Loucy (cell line): Measurements from ENCODE around the gene AP1M1.

Experiments
- H2AFZ ChIP-seq: fragments of 200-600 bp; sonication (generic); 2 replicates; pipeline ENCODE4 v1.6.0; 2016; ENCODE audit warnings: antibody characterized with exemption, mild to moderate bottlenecking, low read length, moderate library complexity
- H3F3A ChIP-seq: fragments of 200-600 bp; 2 replicates; pipeline ENCODE4 v1.6.0; 2016; ENCODE audit warnings: antibody characterized with exemption, low read depth, mild to moderate bottlenecking
- H3K27me3 ChIP-seq: fragments of 200-600 bp; sonication (generic); 2 replicates; pipeline ENCODE4 v1.6.1; 2014; ENCODE audit warnings: low read length, mild to moderate bottlenecking; ENCODE audit not compliant: insufficient read depth, poor library complexity, severe bottlenecking
- H3K36me3 ChIP-seq: fragments of 200-600 bp; sonication (generic); 2 replicates; pipeline ENCODE4 v1.6.1; 2016; ENCODE audit warnings: low read length; ENCODE audit not compliant: insufficient read depth
- H3K4me1 ChIP-seq: fragments of 200-600 bp; sonication (generic); 2 replicates; pipeline ENCODE4 v1.5.1; 2014; ENCODE audit warnings: low read length, mild to moderate bottlenecking; ENCODE audit not compliant: insufficient read depth, poor library complexity, severe bottlenecking
- H3K4me2 ChIP-seq: fragments of 200-600 bp; sonication (generic); 2 replicates; pipeline ENCODE4 v1.6.0; 2014; ENCODE audit warnings: antibody characterized with exemption, low read length, low read depth, mild to moderate bottlenecking; ENCODE audit not compliant: poor library complexity, severe bottlenecking
- H3K4me3 ChIP-seq: fragments of 200-600 bp; sonication (generic); 2 replicates; pipeline ENCODE4 v1.5.1; 2014; ENCODE audit warnings: low read length, mild to moderate bottlenecking, mixed read lengths; ENCODE audit not compliant: poor library complexity, severe bottlenecking
- H3K79me2 ChIP-seq: fragments of 200-600 bp; sonication (generic); 2 replicates; pipeline ENCODE4 v1.6.1; 2014; ENCODE audit warnings: low read length; ENCODE audit not compliant: insufficient read depth
- H3K9ac ChIP-seq: fragments of 200-600 bp; sonication (generic); 2 replicates; pipeline ENCODE4 v1.6.0; 2014; ENCODE audit warnings: mild to moderate bottlenecking, low read depth, low read length, moderate library complexity; ENCODE audit not compliant: poor library complexity, severe bottlenecking
- H3K9me2 ChIP-seq: fragments of 200-600 bp; sonication (generic); replicated peaks from 2 replicates; pipeline ENCODE4 v1.6.1; 2016; ENCODE audit warnings: low read depth, low read length, mixed read lengths
- H3K9me3 ChIP-seq: fragments of 200-600 bp; sonication (generic); 2 replicates; pipeline ENCODE4 v1.6.1; 2014; ENCODE audit warnings: mild to moderate bottlenecking, antibody characterized with exemption, low read length, low read depth; ENCODE audit not compliant: insufficient read depth
- H4K20me1 ChIP-seq: fragments of 200-600 bp; sonication (generic); 2 replicates; pipeline ENCODE4 v1.6.0; 2014; ENCODE audit warnings: antibody characterized with exemption, low read length, mild to moderate bottlenecking; ENCODE audit not compliant: insufficient read depth, poor library complexity, severe bottlenecking
- EZH2phosphoT487 ChIP-seq: fragments of 200-600 bp; IDR thresholded peaks from 2 replicates; pipeline ENCODE4 v1.6.1; 2018; ENCODE audit warnings: antibody characterized with exemption, mild to moderate bottlenecking, moderate library complexity, borderline replicate concordance
- TF ChIP-seq, protein P1 (sequence below): fragments of 200-600 bp; sonication (generic); conservative IDR thresholded peaks from 2 replicates; pipeline ENCODE4 v1.5.1; 2014; ENCODE audit warnings: mild to moderate bottlenecking, antibody characterized with exemption, low read length

Gene AP1M1

DNA sequence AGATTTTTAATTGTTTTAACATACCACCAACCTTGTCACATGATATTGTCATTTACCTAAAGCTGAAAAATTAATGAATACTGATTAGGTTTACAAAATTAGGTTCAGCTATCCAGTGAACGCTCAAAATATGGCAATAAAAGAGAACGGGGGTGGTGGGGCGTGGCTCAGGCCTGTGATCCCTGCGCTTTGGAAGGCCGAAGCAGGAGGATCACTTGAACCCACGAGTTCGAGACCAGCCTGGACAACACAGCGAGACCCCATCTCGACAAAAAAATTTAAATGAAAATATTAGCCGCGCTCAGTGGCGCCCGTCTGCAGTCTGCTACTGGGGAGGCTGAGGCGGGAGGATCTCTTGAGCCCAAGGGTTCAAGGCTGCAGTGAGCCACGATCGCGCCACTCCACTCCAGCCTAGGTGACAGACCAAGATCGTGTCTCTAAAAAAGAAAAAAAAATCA is 13.0 kb upstream of the AP1M1 start:
- Histone ChIP-seq H3K79me2 (peaks cover 42% of the 10 kb centered on the region), H3K9ac (peak overlapping the region; percentile 58), H3K36me3 (peaks cover 6% of the 10 kb centered on the region; the same call in 1 of the 2 replicates), H3K27me3 (no peaks in the 10 kb centered on the region), H3F3A (no peaks in the 10 kb centered on the region), H3K4me1 (peaks cover 33% of the 10 kb centered on the region), H3K4me3 (peak overlapping the region; percentile 86), H3K9me3 (no peaks in the 10 kb centered on the region), H4K20me1 (peaks cover 22% of the 10 kb centered on the region), H3K9me2 (no peaks in the 10 kb centered on the region), H2AFZ (peak overlapping the region; percentile 64; the same call in 1 of the 2 replicates), H3K4me2 (peak overlapping the region; percentile 79)
- no peak for TF ChIP-seq EZH2phosphoT487
- TF ChIP-seq, protein P1, sequence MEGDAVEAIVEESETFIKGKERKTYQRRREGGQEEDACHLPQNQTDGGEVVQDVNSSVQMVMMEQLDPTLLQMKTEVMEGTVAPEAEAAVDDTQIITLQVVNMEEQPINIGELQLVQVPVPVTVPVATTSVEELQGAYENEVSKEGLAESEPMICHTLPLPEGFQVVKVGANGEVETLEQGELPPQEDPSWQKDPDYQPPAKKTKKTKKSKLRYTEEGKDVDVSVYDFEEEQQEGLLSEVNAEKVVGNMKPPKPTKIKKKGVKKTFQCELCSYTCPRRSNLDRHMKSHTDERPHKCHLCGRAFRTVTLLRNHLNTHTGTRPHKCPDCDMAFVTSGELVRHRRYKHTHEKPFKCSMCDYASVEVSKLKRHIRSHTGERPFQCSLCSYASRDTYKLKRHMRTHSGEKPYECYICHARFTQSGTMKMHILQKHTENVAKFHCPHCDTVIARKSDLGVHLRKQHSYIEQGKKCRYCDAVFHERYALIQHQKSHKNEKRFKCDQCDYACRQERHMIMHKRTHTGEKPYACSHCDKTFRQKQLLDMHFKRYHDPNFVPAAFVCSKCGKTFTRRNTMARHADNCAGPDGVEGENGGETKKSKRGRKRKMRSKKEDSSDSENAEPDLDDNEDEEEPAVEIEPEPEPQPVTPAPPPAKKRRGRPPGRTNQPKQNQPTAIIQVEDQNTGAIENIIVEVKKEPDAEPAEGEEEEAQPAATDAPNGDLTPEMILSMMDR, result no peak

DNA sequence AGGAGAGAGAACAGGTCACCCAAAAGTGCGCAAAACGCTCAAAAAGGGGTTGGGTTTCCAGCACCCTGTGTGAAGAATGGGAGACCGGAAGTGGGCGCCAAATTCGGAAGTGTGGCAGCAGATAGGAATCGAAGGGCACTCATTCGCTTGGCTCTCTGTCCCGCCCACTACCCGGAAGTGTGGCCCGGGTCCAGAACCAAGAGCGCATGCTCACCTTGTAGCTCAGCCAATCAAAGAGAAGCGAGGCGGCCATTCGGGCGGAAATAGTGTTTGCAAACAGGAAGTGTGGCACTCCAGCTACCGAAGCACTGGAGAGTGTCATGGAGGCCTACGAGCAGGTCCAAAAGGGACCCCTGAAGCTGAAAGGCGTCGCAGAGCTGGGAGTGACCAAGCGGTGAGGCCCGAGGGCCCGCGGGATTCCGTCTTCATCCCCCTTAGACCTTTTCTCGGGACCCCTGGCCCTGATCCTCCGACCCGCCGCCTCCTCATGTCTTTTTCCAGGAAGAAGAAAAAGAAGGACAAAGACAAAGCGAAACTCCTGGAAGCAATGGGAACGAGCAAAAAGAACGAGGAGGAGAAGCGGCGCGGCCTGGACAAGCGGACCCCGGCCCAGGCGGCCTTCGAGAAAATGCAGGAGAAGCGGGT is 12.5 kb upstream of the AP1M1 start, which contains the start of gene FAM32A:
FAM32A (plus strand) TSS at position 288 of the 645 bp plus-strand sequence; CDS start at position 321, 33 bp downstream.
- Histone ChIP-seq H4K20me1 (peaks cover 22% of the 10 kb centered on the region), H3F3A (no peaks in the 10 kb centered on the region), H2AFZ (peak within 1 kb of the TSS; percentile 64), H3K9me2 (no peaks in the 10 kb centered on the region), H3K36me3 (peaks cover 11% of the 10 kb centered on the region; the same call in 1 of the 2 replicates), H3K79me2 (peaks cover 47% of the 10 kb centered on the region), H3K4me1 (peaks cover 33% of the 10 kb centered on the region), H3K27me3 (no peaks in the 10 kb centered on the region), H3K9ac (peak within 1 kb of the TSS; percentile 88), H3K4me3 (peak within 1 kb of the TSS; percentile 86), H3K9me3 (no peaks in the 10 kb centered on the region), H3K4me2 (peak within 1 kb of the TSS; percentile 95)
- TF ChIP-seq, protein P1, result no peak
- TF ChIP-seq EZH2phosphoT487, result no peak

DNA sequence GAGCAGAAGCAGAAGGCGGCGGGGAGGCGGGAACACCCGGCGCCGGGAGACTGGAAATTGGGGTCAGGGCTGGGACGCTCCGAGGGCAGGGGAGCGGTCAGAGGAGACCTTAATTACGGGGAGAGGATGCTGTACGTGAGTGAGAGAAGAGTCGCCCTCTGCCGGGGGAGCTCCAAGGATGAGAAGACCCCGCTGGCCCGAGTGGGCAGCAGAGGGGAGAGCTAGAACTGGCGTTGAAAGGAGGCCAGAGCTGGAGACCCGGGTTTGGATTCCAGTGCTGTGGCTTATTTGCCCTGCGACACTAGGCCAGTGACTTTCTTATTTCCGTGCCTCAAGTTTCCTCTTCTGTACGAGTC is 12.0 kb upstream of the AP1M1 start:
- H3F3A ChIP-seq, result no peaks in the 10 kb centered on the region
- peaks cover 50% of the 10 kb centered on the region for H3K79me2 ChIP-seq
- peak overlapping the region; percentile 95 for H3K4me2 ChIP-seq
- H3K4me1 ChIP-seq, result peaks cover 29% of the 10 kb centered on the region
- peak overlapping the region; percentile 88 for H3K9ac ChIP-seq
- no peaks in the 10 kb centered on the region for H3K9me3 ChIP-seq
- peaks cover 22% of the 10 kb centered on the region for H4K20me1 ChIP-seq
- peak overlapping the region; percentile 86 for H3K4me3 ChIP-seq
- H3K36me3 ChIP-seq, result peaks cover 16% of the 10 kb centered on the region; the same call in 1 of the 2 replicates
- TF ChIP-seq, protein P1, result peak; percentile 63
- TF ChIP-seq EZH2phosphoT487, result no peak
- H3K27me3 ChIP-seq, result no peaks in the 10 kb centered on the region
- H2AFZ ChIP-seq, result 0 out of 2 replicates have a peak overlapping the region, but pooled peaks have one; percentile 60
- H3K9me2 ChIP-seq, result no peaks in the 10 kb centered on the region
